KMS-11 (cell line): ENCODE data around the gene STRA6.

Source experiments
- H2AFZ ChIP-seq: fragments of 200-600 bp; sonication (generic); 2 replicates; pipeline ENCODE4 v1.6.1; 2016; ENCODE audit warnings: antibody characterized with exemption, mixed run types, low read depth
- H3K27ac ChIP-seq: fragments of 200-600 bp; sonication (generic); 2 replicates; pipeline ENCODE4 v1.6.1; 2016; ENCODE audit warnings: mild to moderate bottlenecking, mixed run types
- H3K27me3 ChIP-seq: fragments of 200-600 bp; sonication (generic); 2 replicates; pipeline ENCODE4 v1.6.1; 2017; ENCODE audit warnings: mild to moderate bottlenecking, low read depth, mixed run types, moderate library complexity; ENCODE audit not compliant: insufficient read depth
- H3K36me3 ChIP-seq: fragments of 200-600 bp; sonication (generic); 2 replicates; pipeline ENCODE4 v1.6.1; 2017; ENCODE audit warnings: mild to moderate bottlenecking, mixed run types; ENCODE audit not compliant: insufficient read depth
- H3K4me1 ChIP-seq: fragments of 200-600 bp; sonication (generic); 2 replicates; pipeline ENCODE4 v1.6.1; 2016; ENCODE audit warnings: mild to moderate bottlenecking, low read depth, mixed run types; ENCODE audit not compliant: poor library complexity, severe bottlenecking
- H3K4me2 ChIP-seq: fragments of 200-600 bp; sonication (generic); 2 replicates; pipeline ENCODE4 v1.7.0; 2016; ENCODE audit warnings: mild to moderate bottlenecking, mixed run types
- H3K4me3 ChIP-seq: fragments of 200-600 bp; sonication (generic); IDR thresholded peaks from 2 replicates; pipeline ENCODE4 v1.6.1; 2017; ENCODE audit warnings: low read depth, low read length, mixed read lengths; ENCODE audit not compliant: insufficient read depth
- H3K79me2 ChIP-seq: fragments of 200-600 bp; sonication (generic); 2 replicates; pipeline ENCODE4 v1.6.1; 2016; ENCODE audit warnings: low read depth, mixed run types; ENCODE audit not compliant: insufficient read depth
- H3K9ac ChIP-seq: fragments of 200-600 bp; sonication (generic); 2 replicates; pipeline ENCODE4 v1.6.1; 2016; ENCODE audit warnings: mild to moderate bottlenecking, mixed run types
- H4K20me1 ChIP-seq: fragments of 200-600 bp; sonication (generic); 2 replicates; pipeline ENCODE4 v1.6.1; 2016; ENCODE audit warnings: mild to moderate bottlenecking, mixed run types; ENCODE audit not compliant: insufficient read depth
- TF ChIP-seq, protein P1 (sequence below): fragments of 200-600 bp; sonication (generic); conservative IDR thresholded peaks from 2 replicates; pipeline ENCODE4 v1.6.1; 2017; ENCODE audit warnings: low read depth, mild to moderate bottlenecking, antibody characterized with exemption, low read length, moderate library complexity, mixed read lengths

STRA6 gene

DNA sequence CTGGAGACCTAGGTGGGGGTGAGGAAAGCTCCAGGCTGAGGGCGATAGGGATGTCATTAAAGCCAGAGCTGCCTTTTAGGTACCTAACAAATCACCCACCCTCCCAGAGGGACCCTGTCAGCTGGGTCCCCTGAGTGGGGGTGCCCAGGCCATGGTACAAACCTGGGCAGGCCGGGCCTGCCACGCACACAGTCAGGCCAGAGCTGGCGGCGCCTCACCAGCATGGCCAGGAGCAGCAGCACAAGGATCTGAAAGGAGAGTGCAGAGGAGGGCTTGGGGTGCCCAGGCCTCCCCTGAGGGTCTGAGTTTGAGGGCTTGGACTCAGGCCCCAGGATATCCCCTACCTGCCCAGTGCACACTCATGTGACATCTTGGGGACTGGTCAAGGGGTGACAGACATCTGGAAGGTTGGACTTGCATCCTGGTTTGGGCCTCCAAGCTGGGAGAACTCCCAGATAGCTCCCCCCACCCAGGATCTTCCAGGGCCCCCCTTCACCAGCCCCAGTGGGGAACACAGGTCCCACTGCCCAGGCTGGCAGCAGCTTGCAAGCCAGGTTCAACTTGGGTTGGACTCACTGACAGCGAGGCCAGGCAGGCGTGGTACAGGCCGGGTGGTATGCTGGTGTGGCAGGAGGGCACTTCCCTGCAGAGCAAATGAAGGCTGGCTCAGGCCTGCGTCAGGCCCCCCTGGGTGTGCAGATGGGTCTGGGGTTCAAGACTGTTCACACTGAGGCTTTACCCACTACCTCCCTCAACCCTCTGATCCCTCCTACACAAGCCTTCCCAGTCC lies 5.2 kb downstream of the STRA6 start:
- TF ChIP-seq, protein P1, sequence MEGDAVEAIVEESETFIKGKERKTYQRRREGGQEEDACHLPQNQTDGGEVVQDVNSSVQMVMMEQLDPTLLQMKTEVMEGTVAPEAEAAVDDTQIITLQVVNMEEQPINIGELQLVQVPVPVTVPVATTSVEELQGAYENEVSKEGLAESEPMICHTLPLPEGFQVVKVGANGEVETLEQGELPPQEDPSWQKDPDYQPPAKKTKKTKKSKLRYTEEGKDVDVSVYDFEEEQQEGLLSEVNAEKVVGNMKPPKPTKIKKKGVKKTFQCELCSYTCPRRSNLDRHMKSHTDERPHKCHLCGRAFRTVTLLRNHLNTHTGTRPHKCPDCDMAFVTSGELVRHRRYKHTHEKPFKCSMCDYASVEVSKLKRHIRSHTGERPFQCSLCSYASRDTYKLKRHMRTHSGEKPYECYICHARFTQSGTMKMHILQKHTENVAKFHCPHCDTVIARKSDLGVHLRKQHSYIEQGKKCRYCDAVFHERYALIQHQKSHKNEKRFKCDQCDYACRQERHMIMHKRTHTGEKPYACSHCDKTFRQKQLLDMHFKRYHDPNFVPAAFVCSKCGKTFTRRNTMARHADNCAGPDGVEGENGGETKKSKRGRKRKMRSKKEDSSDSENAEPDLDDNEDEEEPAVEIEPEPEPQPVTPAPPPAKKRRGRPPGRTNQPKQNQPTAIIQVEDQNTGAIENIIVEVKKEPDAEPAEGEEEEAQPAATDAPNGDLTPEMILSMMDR = no peak
- peaks cover 76% of the 10 kb centered on the region for H3K27me3 ChIP-seq
- H3K4me2 ChIP-seq = no peak overlapping the region
- no peaks in the 10 kb centered on the region for H3K79me2 ChIP-seq
- H4K20me1 ChIP-seq = no peaks in the 10 kb centered on the region
- H2AFZ ChIP-seq = no peak overlapping the region
- no peak overlapping the region for H3K4me3 ChIP-seq
- H3K4me1 ChIP-seq = no peaks in the 10 kb centered on the region
- no peak overlapping the region for H3K9ac ChIP-seq
- H3K36me3 ChIP-seq = no peaks in the 10 kb centered on the region
- H3K27ac ChIP-seq = no peak overlapping the region

DNA sequence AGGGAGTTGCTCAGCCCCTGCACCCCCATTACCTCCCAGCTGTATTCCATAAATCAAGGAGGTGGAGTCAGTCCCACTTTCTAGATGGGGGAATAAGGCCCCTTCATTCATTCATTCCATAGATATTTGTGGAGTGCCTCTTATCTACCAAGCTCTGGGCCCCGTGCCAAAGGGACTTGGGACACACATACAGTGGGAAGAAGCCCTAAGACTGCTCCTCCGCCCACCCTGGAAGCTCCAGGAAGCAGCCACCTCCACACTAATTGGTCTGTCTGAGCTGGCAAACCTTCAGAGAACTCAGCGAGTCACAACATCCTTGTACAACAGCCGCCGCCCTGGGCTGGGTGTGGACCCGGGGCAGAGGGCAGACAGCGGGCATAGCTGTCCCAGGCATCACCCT lies 6.4 kb downstream of the STRA6 start:
- Histone ChIP-seq H3K4me2 (no peak overlapping the region), H3K4me1 (no peaks in the 10 kb centered on the region), H3K9ac (no peak overlapping the region), H2AFZ (no peak overlapping the region), H3K4me3 (no peak overlapping the region), H4K20me1 (no peaks in the 10 kb centered on the region), H3K36me3 (no peaks in the 10 kb centered on the region), H3K27ac (no peak overlapping the region), H3K79me2 (no peaks in the 10 kb centered on the region), H3K27me3 (peaks cover 76% of the 10 kb centered on the region)
- TF ChIP-seq, protein P1 = no peak

DNA sequence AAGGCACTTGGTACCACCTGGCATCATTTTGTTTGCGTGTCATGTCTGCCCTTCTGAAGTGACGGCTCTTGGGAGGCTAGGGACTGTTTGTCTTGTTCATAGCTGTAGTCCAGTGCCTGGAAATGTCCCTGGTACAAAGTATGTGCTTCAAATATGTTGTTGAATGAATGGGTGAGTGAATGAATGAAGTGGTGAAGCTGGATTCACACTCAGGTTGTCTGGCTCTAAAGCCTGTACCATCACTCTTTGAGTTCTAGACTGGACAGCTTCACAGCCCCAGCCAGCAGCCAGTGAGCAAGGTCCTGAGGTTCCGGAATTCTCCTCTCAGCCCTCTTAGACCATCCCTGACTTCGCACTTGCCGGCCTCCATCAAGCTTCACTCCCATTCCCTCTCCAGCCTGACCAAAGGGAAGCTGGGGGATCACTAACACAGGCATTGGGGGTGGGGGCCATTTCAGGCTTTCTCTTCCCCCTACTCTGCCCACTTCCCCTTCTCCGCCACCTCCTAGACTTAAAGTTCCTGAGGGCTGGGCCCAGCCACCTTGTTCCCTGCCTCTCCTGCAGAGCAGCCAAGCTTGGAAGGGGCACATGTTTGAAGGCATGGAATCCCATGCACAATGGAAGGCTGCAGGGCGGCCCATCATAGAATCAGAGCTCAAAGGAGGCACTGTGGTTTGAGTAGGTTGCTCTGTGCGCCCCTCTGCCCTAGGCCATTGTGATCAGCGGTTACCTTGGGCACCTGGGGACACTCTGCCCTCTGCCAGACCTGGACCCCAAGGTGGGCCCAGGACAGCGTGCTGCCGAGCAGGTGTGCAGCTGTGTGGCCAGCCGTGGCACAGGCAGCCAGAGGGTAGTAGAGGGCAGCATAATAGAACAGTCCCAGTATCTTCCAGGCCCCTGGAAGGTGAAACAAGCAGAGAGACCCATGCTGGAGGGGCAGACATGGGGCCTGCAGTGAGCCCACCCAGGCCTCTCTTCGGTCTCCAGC lies 7.7 kb downstream of the STRA6 start:
- H3K4me1 ChIP-seq = no peaks in the 10 kb centered on the region
- peaks cover 78% of the 10 kb centered on the region for H3K27me3 ChIP-seq
- H3K36me3 ChIP-seq = no peaks in the 10 kb centered on the region
- no peaks in the 10 kb centered on the region for H3K79me2 ChIP-seq
- H3K27ac ChIP-seq = no peak overlapping the region
- H2AFZ ChIP-seq = no peak overlapping the region
- H3K4me3 ChIP-seq = no peak overlapping the region
- TF ChIP-seq, protein P1 = no peak
- H4K20me1 ChIP-seq = no peaks in the 10 kb centered on the region
- no peak overlapping the region for H3K9ac ChIP-seq
- no peak overlapping the region for H3K4me2 ChIP-seq

DNA sequence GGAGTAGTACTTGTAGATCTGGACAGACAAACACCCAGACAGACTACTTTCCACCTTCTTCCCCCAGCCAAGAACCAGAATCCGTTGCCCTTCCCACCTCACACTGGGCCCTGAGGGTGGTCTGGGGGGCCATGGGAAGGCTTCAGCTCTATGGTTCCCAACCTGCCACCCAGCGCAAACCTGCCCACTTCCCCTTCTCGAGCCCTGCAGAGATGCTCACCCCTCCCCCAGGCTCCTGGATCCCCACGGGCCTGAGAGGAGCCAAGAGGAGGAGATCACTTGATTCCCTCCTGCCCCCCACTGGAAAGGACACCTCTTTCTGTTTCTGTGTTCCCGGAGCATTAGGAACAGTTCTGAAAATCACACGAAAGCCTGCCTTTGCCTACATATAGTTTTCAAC lies 8.7 kb downstream of the STRA6 start:
- Histone ChIP-seq H3K27me3 (peaks cover 85% of the 10 kb centered on the region), H3K9ac (no peak overlapping the region), H3K4me2 (no peak overlapping the region), H2AFZ (no peak overlapping the region), H3K4me3 (no peak overlapping the region), H3K27ac (no peak overlapping the region), H4K20me1 (no peaks in the 10 kb centered on the region), H3K4me1 (no peaks in the 10 kb centered on the region), H3K79me2 (no peaks in the 10 kb centered on the region), H3K36me3 (no peaks in the 10 kb centered on the region)
- TF ChIP-seq, protein P1 = no peak
